HuH-7 (cell line): ENCODE measurements around the gene FCGR1A.
"Not testable (repeated sequence)": the region's sequence is repeated elsewhere in the genome, so short reads cannot be mapped to it uniquely, and the experiment has no call there.

Source experiments
- DNase-seq: peaks from one replicate; pipeline ENCODE4 v3.0.0; 2011; ENCODE audit warnings: low spot score

The FCGR1A gene

GRCh38 chr1:149833144-149833543, 50.6 kb downstream of the FCGR1A start:
- DNase-seq, result not testable (repeated sequence)

GRCh38 chr1:149841149-149841548, 58.7 kb downstream of the FCGR1A start:
- not testable (repeated sequence) for DNase-seq
